ENCODE results near the gene YTHDF1.

YTHDF1 gene

GRCh38 chr20:63234693-63235398 lies 18.9 kb upstream of the YTHDF1 start:
- no peak for DNase-seq (ENCODE audit: low read depth, low spot score)

GRCh38 chr20:63233924-63234323 lies 18.0 kb upstream of the YTHDF1 start:
- H3K9me3 ChIP-seq (ENCODE audit: insufficient read depth, low read length), result no peaks in the 10 kb centered on the region
- H3K27me3 ChIP-seq (ENCODE audit: insufficient read depth, insufficient read length), result no peaks in the 10 kb centered on the region
- H3K9ac ChIP-seq (ENCODE audit: insufficient read length, low read depth), result peak overlapping the region; percentile 62
- H3K4me1 ChIP-seq (ENCODE audit: insufficient read depth, insufficient read length), result peaks cover 56% of the 10 kb centered on the region
- no peak for DNase-seq (ENCODE audit: low read depth, low spot score)
- no peaks in the 10 kb centered on the region for H3K36me3 ChIP-seq (ENCODE audit: insufficient read depth, insufficient read length, low read length)
- TF ChIP-seq SUZ12 (IDR thresholded peaks at IDR 0.05; ENCODE audit: extremely low read depth, insufficient read depth, insufficient read length), result no peak
- TF ChIP-seq YY1 (IDR thresholded peaks at IDR 0.05; ENCODE audit: insufficient read depth, insufficient read length), result no peak
- TF ChIP-seq ZNF274 (IDR thresholded peaks at IDR 0.05; ENCODE audit: low read depth, low read length), result no peak
- no peak overlapping the region for H3K4me3 ChIP-seq (ENCODE audit: insufficient read length, low read depth)

More at GRCh38 chr20:63234693-63235398, 18.9 kb upstream of the YTHDF1 start:
- peak overlapping the region; percentile 62 for H3K9ac ChIP-seq (ENCODE audit: insufficient read length, low read depth)
- no peaks in the 10 kb centered on the region for H3K36me3 ChIP-seq (ENCODE audit: insufficient read depth, insufficient read length, low read length)
- no peak overlapping the region for H3K4me3 ChIP-seq (ENCODE audit: insufficient read length, low read depth)
- H3K4me1 ChIP-seq (ENCODE audit: insufficient read depth, insufficient read length), result peaks cover 50% of the 10 kb centered on the region
- no peaks in the 10 kb centered on the region for H3K27me3 ChIP-seq (ENCODE audit: insufficient read depth, insufficient read length)
- TF ChIP-seq SUZ12 (IDR thresholded peaks at IDR 0.05; ENCODE audit: extremely low read depth, insufficient read depth, insufficient read length) (no peak), ZNF274 (IDR thresholded peaks at IDR 0.05; ENCODE audit: low read depth, low read length) (no peak), YY1 (IDR thresholded peaks at IDR 0.05; ENCODE audit: insufficient read depth, insufficient read length) (no peak)
- H3K9me3 ChIP-seq (ENCODE audit: insufficient read depth, low read length), result no peaks in the 10 kb centered on the region

GRCh38 chr20:63233061-63233344 lies 17.1 kb upstream of the YTHDF1 start:
- DNase-seq (ENCODE audit: low read depth, low spot score), result no peak
- H3K36me3 ChIP-seq (ENCODE audit: insufficient read depth, insufficient read length, low read length), result no peaks in the 10 kb centered on the region
- H3K4me1 ChIP-seq (ENCODE audit: insufficient read depth, insufficient read length), result peaks cover 53% of the 10 kb centered on the region
- TF ChIP-seq ZNF274 (IDR thresholded peaks at IDR 0.05; ENCODE audit: low read depth, low read length), result no peak
- TF ChIP-seq SUZ12 (IDR thresholded peaks at IDR 0.05; ENCODE audit: extremely low read depth, insufficient read depth, insufficient read length), result no peak
- no peak for TF ChIP-seq YY1 (IDR thresholded peaks at IDR 0.05; ENCODE audit: insufficient read depth, insufficient read length)
- H3K4me3 ChIP-seq (ENCODE audit: insufficient read length, low read depth), result no peak overlapping the region
- H3K27me3 ChIP-seq (ENCODE audit: insufficient read depth, insufficient read length), result no peaks in the 10 kb centered on the region
- no peak overlapping the region for H3K9ac ChIP-seq (ENCODE audit: insufficient read length, low read depth)
- no peaks in the 10 kb centered on the region for H3K9me3 ChIP-seq (ENCODE audit: insufficient read depth, low read length)

- Histone ChIP-seq H3K4me3 (ENCODE audit: insufficient read length, low read depth) (no peak overlapping the region), H3K9ac (ENCODE audit: insufficient read length, low read depth) (no peak overlapping the region), H3K4me1 (ENCODE audit: insufficient read depth, insufficient read length) (peaks cover 49% of the 10 kb centered on the region), H3K9me3 (ENCODE audit: insufficient read depth, low read length) (no peaks in the 10 kb centered on the region), H3K36me3 (ENCODE audit: insufficient read depth, insufficient read length, low read length) (no peaks in the 10 kb centered on the region), H3K27me3 (ENCODE audit: insufficient read depth, insufficient read length) (no peaks in the 10 kb centered on the region)
- DNase-seq (ENCODE audit: low read depth, low spot score), result no peak
- no peak for TF ChIP-seq SUZ12 (IDR thresholded peaks at IDR 0.05; ENCODE audit: extremely low read depth, insufficient read depth, insufficient read length)
- no peak for TF ChIP-seq YY1 (IDR thresholded peaks at IDR 0.05; ENCODE audit: insufficient read depth, insufficient read length)
- no peak for TF ChIP-seq ZNF274 (IDR thresholded peaks at IDR 0.05; ENCODE audit: low read depth, low read length)
Observed at GRCh38 chr20:63232235-63233060, 16.5 kb upstream of the YTHDF1 start.

GRCh38 chr20:63230800-63231268 lies 14.9 kb upstream of the YTHDF1 start:
- no peaks in the 10 kb centered on the region for H3K9me3 ChIP-seq (ENCODE audit: insufficient read depth, low read length)
- no peaks in the 10 kb centered on the region for H3K27me3 ChIP-seq (ENCODE audit: insufficient read depth, insufficient read length)
- peak overlapping the region; percentile 2 for H3K9ac ChIP-seq (ENCODE audit: insufficient read length, low read depth)
- no peaks in the 10 kb centered on the region for H3K36me3 ChIP-seq (ENCODE audit: insufficient read depth, insufficient read length, low read length)
- H3K4me1 ChIP-seq (ENCODE audit: insufficient read depth, insufficient read length), result peaks cover 43% of the 10 kb centered on the region
- TF ChIP-seq YY1 (IDR thresholded peaks at IDR 0.05; ENCODE audit: insufficient read depth, insufficient read length) (no peak), ZNF274 (IDR thresholded peaks at IDR 0.05; ENCODE audit: low read depth, low read length) (no peak)
- no peak for DNase-seq (ENCODE audit: low read depth, low spot score)
- no peak overlapping the region for H3K4me3 ChIP-seq (ENCODE audit: insufficient read length, low read depth)

- H3K4me3 ChIP-seq (ENCODE audit: insufficient read length, low read depth), result no peak overlapping the region
- H3K9me3 ChIP-seq (ENCODE audit: insufficient read depth, low read length), result no peaks in the 10 kb centered on the region
- peak overlapping the region; percentile 36 for H3K9ac ChIP-seq (ENCODE audit: insufficient read length, low read depth)
- TF ChIP-seq ZNF274 (IDR thresholded peaks at IDR 0.05; ENCODE audit: low read depth, low read length) (no peak), SUZ12 (IDR thresholded peaks at IDR 0.05; ENCODE audit: extremely low read depth, insufficient read depth, insufficient read length) (no peak)
- no peaks in the 10 kb centered on the region for H3K36me3 ChIP-seq (ENCODE audit: insufficient read depth, insufficient read length, low read length)
- no peak for DNase-seq (ENCODE audit: low read depth, low spot score)
- H3K4me1 ChIP-seq (ENCODE audit: insufficient read depth, insufficient read length), result peaks cover 41% of the 10 kb centered on the region
- no peaks in the 10 kb centered on the region for H3K27me3 ChIP-seq (ENCODE audit: insufficient read depth, insufficient read length)
Observed at GRCh38 chr20:63228806-63229205, 12.9 kb upstream of the YTHDF1 start.

GRCh38 chr20:63227260-63227659 lies 11.3 kb upstream of the YTHDF1 start:
- Histone ChIP-seq H3K9me3 (ENCODE audit: insufficient read depth, low read length) (no peaks in the 10 kb centered on the region), H3K36me3 (ENCODE audit: insufficient read depth, insufficient read length, low read length) (no peaks in the 10 kb centered on the region), H3K4me3 (ENCODE audit: insufficient read length, low read depth) (no peak overlapping the region), H3K27me3 (ENCODE audit: insufficient read depth, insufficient read length) (peaks cover 3% of the 10 kb centered on the region), H3K4me1 (ENCODE audit: insufficient read depth, insufficient read length) (peaks cover 33% of the 10 kb centered on the region), H3K9ac (ENCODE audit: insufficient read length, low read depth) (no peak overlapping the region)
- TF ChIP-seq YY1 (IDR thresholded peaks at IDR 0.05; ENCODE audit: insufficient read depth, insufficient read length) (no peak), ZNF274 (IDR thresholded peaks at IDR 0.05; ENCODE audit: low read depth, low read length) (no peak), SUZ12 (IDR thresholded peaks at IDR 0.05; ENCODE audit: extremely low read depth, insufficient read depth, insufficient read length) (no peak)
- DNase-seq (ENCODE audit: low read depth, low spot score), result no peak

Measured in NT2/D1 (cell line).